Astrocyte (in vitro differentiated cells and primary cell): Measurements from ENCODE around the gene SLC25A12.

Experiments
- EZH2 ChIP-seq: IDR thresholded peaks from 2 replicates; pipeline ENCODE4 v1.6.1; 2012; ENCODE audit warnings: mild to moderate bottlenecking, low read length, inconsistent platforms; ENCODE audit not compliant: insufficient read depth
- TF ChIP-seq, protein P1 (sequence below): IDR thresholded peaks from 2 replicates; pipeline ENCODE4 v1.5.1; 2011; ENCODE audit warnings: low read depth, mild to moderate bottlenecking, inconsistent platforms, low read length, moderate library complexity; ENCODE audit not compliant: insufficient read depth

DNA sequence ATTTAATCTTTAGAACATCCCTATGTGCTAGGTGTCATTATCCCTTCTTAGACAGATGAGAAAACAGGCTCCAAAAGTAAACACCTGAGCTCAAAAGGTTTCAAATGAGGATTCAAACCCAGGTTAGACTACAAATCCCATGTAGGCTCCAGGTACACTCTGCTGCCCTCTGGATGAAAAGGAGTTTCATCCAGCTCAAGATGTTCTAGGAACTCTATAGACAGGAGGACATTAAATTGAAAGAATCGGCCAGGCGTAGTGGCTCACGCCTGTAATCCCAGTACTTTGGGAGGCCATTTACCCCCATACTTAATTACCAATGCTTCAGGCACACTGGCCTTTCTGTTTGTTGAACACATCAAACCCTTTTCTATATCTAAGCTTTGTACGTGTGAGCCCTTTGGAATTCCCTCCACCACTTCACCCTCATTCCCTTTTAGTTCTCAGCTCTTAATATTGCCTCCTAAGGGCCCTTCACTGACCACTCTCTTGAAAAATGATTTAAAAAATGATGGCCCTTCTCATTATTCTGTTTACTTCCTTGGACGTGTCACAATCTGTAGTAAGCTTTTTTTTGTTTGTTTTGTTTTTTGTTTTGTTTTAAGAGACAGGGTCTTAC is 10.7 kb downstream of the SLC25A12 start:
- no peak for TF ChIP-seq EZH2
- TF ChIP-seq, protein P1, sequence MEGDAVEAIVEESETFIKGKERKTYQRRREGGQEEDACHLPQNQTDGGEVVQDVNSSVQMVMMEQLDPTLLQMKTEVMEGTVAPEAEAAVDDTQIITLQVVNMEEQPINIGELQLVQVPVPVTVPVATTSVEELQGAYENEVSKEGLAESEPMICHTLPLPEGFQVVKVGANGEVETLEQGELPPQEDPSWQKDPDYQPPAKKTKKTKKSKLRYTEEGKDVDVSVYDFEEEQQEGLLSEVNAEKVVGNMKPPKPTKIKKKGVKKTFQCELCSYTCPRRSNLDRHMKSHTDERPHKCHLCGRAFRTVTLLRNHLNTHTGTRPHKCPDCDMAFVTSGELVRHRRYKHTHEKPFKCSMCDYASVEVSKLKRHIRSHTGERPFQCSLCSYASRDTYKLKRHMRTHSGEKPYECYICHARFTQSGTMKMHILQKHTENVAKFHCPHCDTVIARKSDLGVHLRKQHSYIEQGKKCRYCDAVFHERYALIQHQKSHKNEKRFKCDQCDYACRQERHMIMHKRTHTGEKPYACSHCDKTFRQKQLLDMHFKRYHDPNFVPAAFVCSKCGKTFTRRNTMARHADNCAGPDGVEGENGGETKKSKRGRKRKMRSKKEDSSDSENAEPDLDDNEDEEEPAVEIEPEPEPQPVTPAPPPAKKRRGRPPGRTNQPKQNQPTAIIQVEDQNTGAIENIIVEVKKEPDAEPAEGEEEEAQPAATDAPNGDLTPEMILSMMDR = no peak
